GM18520 (cell line): ENCODE data around the gene DEPDC5.

ENCODE experiments used
- ATAC-seq: cut with Tn5 transposase; IDR thresholded peaks from one replicate; pipeline ENCODE4 v1.9.1; 2021; ENCODE audit not compliant: unreplicated experiment

Gene DEPDC5

DNA sequence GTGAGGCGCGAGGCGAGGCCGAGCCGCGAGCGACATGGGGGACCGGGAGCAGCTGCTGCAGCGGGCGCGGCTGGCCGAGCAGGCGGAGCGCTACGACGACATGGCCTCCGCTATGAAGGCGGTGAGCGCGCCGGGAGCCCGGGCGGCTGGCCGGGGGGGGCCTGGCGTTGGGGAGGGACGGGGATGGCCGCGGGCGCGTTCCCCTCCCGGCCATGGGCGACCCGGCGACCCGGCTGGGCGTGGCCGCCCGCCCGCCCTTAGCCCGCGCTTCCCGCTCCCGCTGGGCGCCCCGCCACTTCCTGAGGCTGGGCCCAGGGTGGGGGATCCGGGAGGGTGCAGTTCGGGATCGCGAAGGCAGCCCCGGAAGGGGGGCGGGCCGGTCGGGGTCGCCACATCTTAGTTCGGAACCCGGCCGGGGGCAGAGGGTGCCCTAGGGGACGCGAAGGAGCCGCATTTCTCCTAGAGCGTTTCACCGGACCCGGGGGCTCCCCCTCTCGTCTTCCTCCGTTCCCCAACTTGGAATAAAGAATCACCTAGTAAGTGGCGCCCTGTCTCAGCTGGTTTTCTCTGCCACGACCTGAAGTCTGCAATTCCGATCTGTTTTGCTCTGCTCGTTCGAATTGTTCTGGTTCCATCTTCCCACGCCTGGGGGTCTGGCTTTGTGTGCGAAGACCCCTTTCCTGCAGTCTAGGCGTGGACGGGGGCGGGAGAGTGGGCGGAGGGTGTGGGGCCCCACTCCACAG, 191.1 kb downstream of the DEPDC5 start:
- peak; percentile 12 for ATAC-seq

DNA sequence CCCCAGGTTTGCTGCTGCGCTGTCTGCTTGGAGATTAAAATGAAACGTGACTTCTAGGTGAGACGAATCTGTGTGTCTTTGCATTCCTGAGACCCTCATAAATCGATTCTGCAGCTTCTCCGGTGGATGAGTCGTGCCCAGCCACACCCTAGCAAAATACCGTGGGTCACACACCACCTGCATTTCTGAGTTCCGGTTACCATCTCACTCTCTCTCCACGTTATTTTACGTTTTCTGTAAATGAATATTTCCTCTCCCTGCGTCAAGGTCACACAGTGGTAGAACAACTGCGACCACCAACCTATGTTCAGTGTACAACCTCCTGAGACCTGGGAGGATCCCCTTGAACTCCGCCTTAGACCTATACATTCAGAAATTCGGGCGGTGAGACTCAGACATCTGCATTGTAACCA, 191.6 kb downstream of the DEPDC5 start:
- ATAC-seq = no peak

DNA sequence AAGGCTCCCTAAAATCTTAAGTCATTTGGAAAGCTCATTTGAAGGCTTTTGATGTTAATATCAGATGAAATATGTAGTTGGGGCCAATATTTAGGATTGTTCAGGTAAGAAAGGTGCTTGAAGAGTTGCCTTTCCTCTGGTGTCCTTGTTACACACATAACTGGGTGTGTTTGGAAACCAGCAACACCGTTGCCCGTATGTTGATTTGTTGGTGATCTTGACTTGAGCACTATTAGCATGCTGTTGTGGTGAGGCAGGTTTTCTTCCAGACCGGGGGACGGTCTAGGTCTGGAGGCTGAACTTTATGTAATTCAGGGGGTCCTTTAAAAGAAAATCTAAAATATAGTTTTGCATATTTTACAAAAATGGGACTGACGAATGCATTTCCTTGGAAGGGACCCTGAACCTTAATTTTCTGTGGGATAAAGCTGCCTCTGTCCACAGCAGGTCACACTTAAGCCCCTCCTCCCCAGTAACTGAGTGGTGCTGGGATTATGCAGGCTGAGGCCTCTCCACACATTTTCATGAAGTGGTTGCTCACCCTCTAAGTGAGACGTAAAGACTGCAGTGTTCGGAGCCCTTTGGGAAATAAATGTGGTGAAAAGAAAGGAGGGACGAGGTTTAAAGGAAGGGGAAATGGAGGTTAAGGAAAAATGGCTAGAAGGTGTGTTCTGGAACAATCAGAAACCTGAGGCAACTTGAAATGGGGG, 192.3 kb downstream of the DEPDC5 start:
- ATAC-seq = no peak

DNA sequence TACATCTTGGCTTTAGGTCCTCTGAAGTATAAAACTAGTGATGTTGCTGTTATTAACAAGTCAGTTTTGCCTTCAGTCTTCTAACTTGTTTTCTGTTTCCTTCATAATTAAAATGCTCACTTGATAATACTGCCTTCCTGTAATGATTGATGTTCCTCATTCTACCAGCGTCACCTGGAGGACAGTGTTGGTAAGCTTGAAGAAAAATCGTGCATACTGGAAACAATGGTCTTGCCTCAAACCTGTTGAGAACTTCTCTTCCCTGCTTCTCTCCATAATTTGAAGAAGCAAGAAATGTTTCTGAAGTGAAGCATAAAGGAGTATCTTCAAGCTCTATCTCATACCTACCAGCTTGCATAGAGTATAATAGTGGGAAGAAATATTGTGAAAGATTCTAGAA, 193.5 kb downstream of the DEPDC5 start:
- no peak for ATAC-seq

DNA sequence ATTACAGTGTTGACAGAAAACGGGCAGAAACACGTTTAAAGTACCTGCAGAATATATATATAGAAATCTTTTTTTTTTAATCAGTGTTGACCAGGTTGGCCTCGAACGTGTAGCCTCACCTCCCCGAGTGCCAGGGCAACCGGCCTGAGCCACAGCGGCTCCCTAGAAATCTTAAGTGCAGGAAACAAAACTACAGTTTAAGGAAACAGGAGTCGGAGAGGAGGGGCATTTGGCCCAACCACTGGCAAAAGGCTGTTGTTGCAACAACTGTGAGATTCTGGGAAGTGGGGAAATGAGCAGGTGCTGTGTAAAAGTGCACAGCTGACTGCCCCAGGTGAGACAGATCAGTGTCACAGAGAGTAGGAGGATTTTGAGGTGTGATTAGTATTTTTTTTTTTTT, 194.2 kb downstream of the DEPDC5 start:
- no peak for ATAC-seq

DNA sequence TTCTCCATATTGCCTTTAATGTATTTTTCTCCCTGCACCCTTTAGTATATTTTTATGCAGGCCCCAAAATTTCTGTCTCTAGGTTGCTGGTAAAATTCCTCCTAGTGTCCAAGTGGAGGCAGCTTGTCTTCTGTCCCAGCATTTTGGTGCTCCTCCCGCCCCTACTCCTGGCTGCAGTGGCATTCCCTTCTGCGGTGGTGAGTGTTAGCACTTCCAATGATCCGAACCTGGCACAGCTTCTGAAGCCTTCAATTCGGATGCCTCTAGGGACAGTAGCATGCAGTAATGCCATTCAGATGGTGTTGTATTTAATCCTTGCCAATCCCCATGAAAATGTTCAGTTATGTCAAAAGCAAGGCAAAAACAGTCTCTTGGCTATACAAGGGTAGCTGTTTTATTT, 196.4 kb downstream of the DEPDC5 start:
- no peak for ATAC-seq

DNA sequence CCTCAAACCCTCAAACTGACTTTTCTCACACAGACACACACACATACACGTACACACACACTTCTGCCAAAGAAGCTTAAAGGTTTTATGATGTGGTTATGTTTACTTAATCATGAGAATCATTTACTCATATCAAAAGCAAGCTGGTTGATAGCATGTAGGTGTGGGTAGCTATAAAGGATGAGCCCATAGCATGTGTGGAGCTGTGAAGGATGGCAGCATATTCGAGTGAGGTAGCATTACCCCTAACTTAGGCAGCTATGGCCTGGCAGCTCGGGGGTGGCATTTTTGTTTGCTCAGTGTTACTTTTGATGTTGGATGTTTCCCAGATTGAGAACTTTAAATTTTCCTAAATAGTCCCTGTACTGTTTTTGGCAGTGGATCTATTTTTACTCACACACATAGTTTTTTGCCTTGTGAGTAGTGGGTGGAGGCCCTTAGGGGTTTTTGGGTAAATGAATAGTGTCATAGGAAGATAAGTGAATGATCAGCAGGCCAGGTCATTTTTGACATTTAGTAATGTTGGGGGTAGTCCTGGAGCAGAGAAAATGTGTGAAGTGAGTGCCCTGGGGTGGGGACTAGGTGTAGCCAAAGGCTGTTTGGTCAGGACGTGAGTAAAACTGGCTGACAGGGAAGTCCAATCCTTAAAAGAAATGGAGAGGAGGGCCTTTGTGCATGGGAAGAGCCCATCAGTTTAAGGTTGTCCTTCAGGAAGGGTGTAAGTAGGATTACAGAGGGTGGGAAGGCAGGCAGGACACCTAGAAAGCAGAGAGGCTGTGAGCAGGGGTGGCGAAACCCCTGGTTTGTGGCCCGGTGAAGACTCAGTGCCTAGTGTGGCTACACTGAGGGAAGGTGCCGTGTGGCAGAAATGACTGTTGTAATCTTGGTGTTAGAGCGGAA, 197.6 kb downstream of the DEPDC5 start:
- no peak for ATAC-seq

DNA sequence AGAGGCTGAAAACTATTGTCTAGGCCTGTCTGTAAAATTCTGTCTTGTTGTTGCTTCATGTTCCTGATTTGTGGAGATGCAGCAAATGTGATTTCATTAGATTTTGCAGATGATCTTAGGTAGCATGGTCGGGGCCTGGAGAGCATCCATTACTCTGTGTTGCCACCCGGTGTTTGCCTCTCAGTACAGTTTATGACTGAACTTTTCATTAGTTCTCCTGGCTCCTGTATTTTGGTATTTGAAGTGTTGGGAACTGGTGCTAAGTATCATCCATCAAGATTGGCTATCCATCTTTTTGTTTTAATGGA, 198.2 kb downstream of the DEPDC5 start:
- no peak for ATAC-seq

DNA sequence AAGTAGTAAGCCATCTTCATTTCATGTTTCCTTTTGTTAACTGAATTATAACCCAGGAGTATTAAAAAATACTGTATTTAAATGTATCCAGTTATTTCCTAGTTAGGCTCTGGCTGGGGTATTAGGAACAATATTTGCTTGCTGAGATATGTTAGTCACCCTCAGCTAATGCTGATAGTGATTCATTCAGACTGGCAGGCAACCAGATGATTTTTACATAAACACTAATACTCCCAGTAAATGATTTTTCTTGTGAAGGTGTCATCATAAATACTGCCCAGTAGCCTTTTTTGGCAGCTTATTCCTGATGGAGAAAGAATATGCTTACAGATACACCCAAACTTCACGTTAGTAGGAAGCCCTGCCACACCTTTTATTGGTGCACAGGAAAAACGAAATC, 198.7 kb downstream of the DEPDC5 start:
- no peak for ATAC-seq

DNA sequence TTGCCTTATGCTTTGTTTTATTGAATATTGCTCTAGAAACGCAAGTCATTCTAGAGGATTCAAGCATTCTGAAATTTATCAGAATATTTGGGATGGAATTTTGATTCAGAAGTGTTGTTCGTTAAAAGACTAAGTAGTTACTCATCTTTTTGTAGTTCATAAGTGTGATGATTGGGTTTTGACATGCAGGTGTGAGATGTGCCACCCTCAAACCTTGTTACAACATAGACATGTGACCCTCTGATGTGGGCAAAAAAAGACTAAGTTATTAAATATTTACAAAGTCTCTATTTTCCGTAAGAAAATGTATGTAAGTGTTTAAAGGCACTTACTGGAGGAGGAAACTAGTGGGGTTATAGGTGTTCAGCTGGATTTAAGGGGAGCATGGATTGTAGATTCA, 199.4 kb downstream of the DEPDC5 start:
- ATAC-seq = no peak

DNA sequence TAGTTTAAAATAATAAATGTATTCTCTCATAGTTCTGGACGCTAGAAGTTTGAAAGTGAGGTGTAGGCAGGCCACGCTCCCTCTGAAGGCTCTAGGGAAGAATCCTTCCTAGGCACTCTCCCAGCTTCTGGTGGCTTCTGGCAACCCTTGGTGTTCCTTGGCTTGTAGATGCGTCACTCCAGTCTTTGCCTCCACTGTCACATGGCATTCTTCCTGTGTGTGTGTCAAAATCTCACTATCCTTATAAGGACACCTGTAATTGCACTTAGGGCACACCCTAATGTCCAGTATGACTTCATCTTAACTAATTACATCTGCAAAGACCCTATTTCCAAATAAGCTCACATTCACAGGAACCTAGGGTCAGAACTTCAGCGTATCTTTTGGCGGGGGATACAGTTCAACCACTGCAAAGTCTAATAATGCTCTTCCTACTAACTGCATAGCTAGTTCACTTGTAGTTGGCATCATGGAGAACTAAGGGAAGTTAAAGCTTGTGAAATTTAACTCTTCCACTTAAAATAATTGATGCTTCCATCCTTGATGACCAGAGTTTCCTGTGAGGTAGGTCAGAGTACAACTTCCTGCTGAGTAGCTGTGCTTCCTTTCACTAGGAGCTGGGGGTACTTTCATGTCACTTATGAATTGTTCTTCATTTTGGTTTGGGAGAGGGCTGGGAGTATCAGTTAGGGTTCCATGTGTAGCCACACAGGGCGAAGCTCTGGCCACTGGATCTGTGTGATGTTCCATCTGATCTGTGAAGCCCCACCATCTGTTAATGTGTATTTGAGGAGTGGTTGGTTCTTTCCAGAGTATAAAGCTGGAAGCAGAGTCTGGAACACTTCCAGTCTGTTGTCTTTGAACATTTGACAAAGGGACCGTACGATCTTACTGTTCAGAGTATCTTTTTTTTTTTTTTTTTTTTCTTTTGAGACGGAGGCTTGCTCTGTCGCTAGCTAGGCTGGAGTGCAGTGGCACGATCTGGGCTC, 201.0 kb downstream of the DEPDC5 start:
- no peak for ATAC-seq

DNA sequence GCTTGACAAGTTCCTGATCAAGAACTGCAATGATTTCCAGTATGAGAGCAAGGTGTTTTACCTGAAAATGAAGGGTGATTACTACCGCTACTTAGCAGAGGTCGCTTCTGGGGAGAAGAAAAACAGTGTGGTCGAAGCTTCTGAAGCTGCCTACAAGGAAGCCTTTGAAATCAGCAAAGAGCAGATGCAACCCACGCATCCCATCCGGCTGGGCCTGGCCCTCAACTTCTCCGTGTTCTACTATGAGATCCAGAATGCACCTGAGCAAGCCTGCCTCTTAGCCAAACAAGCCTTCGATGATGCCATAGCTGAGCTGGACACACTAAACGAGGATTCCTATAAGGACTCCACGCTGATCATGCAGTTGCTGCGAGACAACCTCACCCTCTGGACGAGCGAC, 202.5 kb downstream of the DEPDC5 start:
- no peak for ATAC-seq
